ENCODE measurements around the gene NID1.

Gene NID1

DNA sequence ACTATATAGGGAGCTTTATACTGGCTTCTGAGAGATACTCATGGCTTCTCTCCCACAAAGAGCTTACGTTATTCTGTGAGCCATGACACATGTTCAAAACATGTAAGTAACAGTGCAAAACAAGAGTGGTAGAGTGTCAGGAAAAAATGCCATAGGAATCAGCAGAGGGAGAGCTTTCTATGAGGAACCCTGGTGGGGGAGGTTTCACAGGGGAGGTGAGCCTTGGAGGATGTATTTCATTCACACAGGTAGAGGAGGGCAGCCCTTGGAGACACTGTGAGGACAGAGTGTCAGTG is 125.5 kb downstream of the NID1 start:
- Histone ChIP-seq H3K36me3 (ENCODE audit: insufficient read depth, low read length) (no peaks in the 10 kb centered on the region), H3K4me1 (ENCODE audit: insufficient read depth, low read length) (peaks cover 13% of the 10 kb centered on the region), H3K27ac (ENCODE audit: low read depth, low read length) (no peak overlapping the region), H3K9me3 (ENCODE audit: low read length) (no peaks in the 10 kb centered on the region), H3K4me3 (ENCODE audit: low read depth in 1 of 2, low read length in 2 of 2) (no peak overlapping the region), H3K27me3 (ENCODE audit: control insufficient read depth in 1 of 2, insufficient read depth in 2 of 2, low read length in 2 of 2) (no peaks in the 10 kb centered on the region), H3K9ac (ENCODE audit: low read length) (no peak overlapping the region)

DNA sequence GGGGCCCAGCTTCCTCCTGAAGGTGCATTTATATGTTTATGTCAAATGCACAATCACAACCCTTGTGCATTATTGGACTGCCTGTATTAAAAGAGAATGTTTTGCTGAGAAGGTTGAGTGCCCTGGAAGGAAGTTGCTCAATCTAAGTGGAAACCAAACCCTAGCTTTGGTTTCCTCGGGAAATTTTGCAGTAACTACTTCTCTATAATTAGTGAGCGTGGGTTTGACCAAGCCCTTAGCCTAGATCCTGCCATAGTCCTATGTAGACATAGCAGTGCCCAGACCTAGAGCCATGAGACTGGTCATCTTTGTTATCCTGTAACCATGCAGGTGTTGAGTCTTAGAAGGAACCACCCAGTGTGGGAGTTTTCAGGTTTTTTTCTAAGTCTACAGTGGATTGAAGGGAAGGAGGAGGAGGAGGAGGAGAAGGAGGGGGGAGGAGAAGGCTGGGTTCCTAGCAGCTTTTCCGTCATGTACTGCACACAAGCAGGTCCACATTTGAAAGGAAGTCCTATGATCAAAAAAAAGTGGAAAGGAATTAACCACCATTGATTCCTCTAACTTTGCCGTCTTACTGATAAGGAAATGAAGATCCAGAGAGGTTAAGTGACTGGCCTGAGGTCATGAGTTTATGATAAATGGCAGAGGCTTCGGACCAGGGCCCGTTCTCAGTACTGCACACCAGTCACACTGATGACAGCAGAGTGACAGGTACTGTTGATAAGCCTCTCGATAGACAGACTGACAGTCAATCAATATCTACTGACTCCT is 126.0 kb downstream of the NID1 start:
- Histone ChIP-seq H3K9me3 (ENCODE audit: low read length) (no peaks in the 10 kb centered on the region), H3K9ac (ENCODE audit: low read length) (no peak overlapping the region), H3K4me3 (ENCODE audit: low read depth in 1 of 2, low read length in 2 of 2) (no peak overlapping the region), H3K4me1 (ENCODE audit: insufficient read depth, low read length) (peaks cover 13% of the 10 kb centered on the region), H3K27ac (ENCODE audit: low read depth, low read length) (no peak overlapping the region), H3K27me3 (ENCODE audit: control insufficient read depth in 1 of 2, insufficient read depth in 2 of 2, low read length in 2 of 2) (no peaks in the 10 kb centered on the region), H3K36me3 (ENCODE audit: insufficient read depth, low read length) (no peaks in the 10 kb centered on the region)

DNA sequence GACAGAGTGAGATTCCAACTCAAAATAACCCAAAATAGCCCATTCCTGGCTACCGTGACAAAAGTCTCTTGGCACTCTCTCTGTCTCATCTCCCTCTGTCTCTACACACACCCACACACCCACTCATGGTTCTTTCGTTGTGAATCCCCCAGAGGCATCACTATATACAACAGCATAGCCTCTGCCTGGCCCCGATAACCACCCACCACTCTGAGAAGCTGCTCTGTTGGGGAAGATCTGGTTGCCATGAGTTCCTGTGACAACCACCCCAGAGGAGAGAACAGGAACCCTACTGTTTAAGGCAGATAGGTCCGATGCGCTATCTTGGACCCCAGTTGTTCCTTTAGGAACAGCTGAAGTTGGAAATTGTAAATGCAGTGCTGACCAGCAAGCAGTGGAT is 127.8 kb downstream of the NID1 start:
- H3K4me3 ChIP-seq (ENCODE audit: low read depth in 1 of 2, low read length in 2 of 2) = no peak overlapping the region
- H3K9me3 ChIP-seq (ENCODE audit: low read length) = no peaks in the 10 kb centered on the region
- peaks cover 13% of the 10 kb centered on the region for H3K4me1 ChIP-seq (ENCODE audit: insufficient read depth, low read length)
- no peaks in the 10 kb centered on the region for H3K36me3 ChIP-seq (ENCODE audit: insufficient read depth, low read length)
- no peak overlapping the region for H3K9ac ChIP-seq (ENCODE audit: low read length)
- no peaks in the 10 kb centered on the region for H3K27me3 ChIP-seq (ENCODE audit: control insufficient read depth in 1 of 2, insufficient read depth in 2 of 2, low read length in 2 of 2)
- H3K27ac ChIP-seq (ENCODE audit: low read depth, low read length) = no peak overlapping the region

DNA sequence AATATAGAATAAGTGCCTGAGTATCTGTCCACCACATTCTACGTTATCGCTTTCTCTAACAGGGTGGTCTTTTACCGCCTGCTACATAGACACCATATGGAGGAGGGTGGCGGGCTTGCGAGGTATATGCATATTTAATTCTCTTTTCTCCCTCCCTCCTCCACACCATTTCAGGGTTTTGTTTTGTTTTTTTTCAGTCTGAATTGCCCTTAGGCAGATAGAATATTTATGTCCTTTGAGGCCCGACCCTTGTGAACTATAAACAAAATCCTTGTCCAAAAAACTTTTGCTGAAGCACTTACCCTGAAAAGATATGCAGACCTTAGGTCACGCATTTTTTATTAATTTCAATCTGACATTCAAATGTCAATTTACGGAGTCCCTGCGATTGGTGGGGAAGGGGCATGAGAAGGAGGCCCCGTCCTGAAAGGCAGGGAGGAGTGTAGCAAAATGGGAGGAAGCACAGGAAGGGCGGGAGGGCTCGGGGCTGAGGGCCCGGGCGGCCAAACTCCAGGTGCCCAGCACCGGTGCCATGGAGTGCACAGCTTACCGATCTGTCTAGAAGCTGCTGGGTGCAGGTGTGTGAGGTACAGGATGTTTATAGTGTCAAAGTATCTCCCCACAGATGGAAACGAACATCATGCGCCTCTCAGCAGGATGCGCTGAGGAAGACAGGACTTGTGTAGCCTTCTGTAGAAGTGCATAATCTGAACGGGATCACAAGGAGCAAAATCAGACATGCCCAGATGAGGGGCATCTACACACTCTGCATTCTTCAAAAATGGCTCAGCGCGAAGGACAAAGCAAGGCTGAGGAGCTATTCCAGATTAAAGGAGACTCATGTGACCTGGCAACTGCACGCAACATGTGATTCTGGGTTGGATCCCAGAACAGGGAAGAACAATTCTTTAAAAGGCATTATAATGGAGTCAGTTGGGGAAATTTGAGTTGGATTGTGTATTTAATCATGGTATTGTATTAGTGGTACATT is 129.4 kb downstream of the NID1 start:
- no peaks in the 10 kb centered on the region for H3K27me3 ChIP-seq (ENCODE audit: control insufficient read depth in 1 of 2, insufficient read depth in 2 of 2, low read length in 2 of 2)
- no peaks in the 10 kb centered on the region for H3K36me3 ChIP-seq (ENCODE audit: insufficient read depth, low read length)
- H3K9ac ChIP-seq (ENCODE audit: low read length) = no peak overlapping the region
- H3K4me3 ChIP-seq (ENCODE audit: low read depth in 1 of 2, low read length in 2 of 2) = no peak overlapping the region
- H3K27ac ChIP-seq (ENCODE audit: low read depth, low read length) = no peak overlapping the region
- H3K4me1 ChIP-seq (ENCODE audit: insufficient read depth, low read length) = peaks cover 13% of the 10 kb centered on the region
- H3K9me3 ChIP-seq (ENCODE audit: low read length) = no peaks in the 10 kb centered on the region

DNA sequence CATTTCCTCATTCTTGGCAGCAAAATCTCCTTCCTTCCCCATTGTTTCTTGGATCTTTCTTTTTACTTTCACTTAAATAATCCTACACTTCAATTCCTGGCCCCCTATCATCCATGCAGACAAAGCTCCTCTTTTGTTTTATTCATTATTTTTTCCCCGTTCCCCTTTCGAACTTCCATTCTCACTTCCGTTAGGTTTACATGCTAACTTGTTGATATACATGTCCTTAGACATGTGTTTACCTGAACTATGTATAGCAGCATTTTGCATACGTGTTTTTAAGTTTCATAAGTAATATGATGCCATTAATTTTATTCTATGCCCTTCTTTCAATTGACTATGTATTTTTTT is 131.1 kb downstream of the NID1 start:
- Histone ChIP-seq H3K27me3 (ENCODE audit: control insufficient read depth in 1 of 2, insufficient read depth in 2 of 2, low read length in 2 of 2) (no peaks in the 10 kb centered on the region), H3K27ac (ENCODE audit: low read depth, low read length) (no peak overlapping the region), H3K9me3 (ENCODE audit: low read length) (no peaks in the 10 kb centered on the region), H3K36me3 (ENCODE audit: insufficient read depth, low read length) (no peaks in the 10 kb centered on the region), H3K4me3 (ENCODE audit: low read depth in 1 of 2, low read length in 2 of 2) (no peak overlapping the region), H3K9ac (ENCODE audit: low read length) (no peak overlapping the region), H3K4me1 (ENCODE audit: insufficient read depth, low read length) (peaks cover 6% of the 10 kb centered on the region)

DNA sequence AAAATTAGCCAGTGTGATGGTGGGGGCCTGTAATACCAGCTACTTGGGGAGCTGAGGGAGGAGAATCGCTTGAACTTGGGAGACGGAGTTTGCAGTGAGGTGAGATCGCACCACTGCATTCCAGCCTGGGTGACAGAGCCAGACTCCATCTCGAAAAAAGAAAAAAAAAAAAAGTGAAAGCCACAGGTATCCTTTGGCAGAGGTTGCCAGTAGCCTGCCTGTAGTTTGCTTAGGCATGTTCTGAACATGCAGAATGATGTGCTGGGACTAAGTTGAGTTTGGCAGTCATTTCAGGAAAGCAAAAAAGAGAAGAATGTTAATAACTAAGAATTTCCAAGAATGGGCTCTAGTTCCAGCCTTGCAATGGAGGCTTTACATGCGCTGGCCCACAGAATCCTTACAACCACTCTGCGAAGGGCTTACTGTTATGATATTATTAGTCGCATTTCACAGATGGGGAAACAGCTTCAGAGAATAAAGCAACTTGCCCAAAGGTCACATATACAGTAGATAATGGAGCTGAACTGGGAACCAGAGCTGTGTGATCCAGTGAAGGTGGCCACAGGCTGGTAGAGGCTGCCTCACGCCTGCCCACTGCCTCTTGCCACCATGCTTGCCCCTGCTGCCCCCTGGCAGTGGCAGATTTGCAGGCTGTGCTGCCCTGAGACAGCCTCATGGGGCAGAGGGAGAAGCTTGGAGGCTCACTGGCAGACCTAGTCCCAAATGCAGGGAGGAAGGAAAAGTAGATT is 131.7 kb downstream of the NID1 start:
- H3K27me3 ChIP-seq (ENCODE audit: control insufficient read depth in 1 of 2, insufficient read depth in 2 of 2, low read length in 2 of 2) = no peaks in the 10 kb centered on the region

DNA sequence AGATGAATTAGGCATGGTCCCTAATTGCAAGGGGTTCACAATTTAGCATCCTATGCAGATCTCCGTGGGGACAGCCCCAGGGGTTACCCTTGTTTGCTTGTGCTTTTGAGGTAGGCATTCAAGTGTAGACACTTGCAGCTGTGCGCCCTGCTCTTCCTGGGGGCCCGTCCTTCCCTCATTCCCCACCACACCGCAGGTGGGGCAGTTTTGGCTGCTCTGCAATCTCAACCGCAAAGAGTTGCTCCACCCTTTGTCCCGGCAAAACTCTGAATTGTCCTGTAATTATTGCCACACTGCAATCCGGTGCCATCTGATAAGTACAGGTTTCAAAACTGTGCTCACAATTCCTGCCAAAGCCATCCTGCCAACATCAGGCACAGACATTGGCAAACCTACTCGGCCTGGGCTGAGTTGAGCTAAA is 132.8 kb downstream of the NID1 start:
- no peaks in the 10 kb centered on the region for H3K27me3 ChIP-seq (ENCODE audit: control insufficient read depth in 1 of 2, insufficient read depth in 2 of 2, low read length in 2 of 2)
- no peaks in the 10 kb centered on the region for H3K36me3 ChIP-seq (ENCODE audit: insufficient read depth, low read length)
- H3K4me3 ChIP-seq (ENCODE audit: low read depth in 1 of 2, low read length in 2 of 2) = no peak overlapping the region
- peaks cover 6% of the 10 kb centered on the region for H3K4me1 ChIP-seq (ENCODE audit: insufficient read depth, low read length)
- no peak overlapping the region for H3K27ac ChIP-seq (ENCODE audit: low read depth, low read length)
- H3K9ac ChIP-seq (ENCODE audit: low read length) = no peak overlapping the region
- no peaks in the 10 kb centered on the region for H3K9me3 ChIP-seq (ENCODE audit: low read length)

More for the DNA sequence above, 131.7 kb downstream of the NID1 start:
- H3K36me3 ChIP-seq (ENCODE audit: insufficient read depth, low read length) = no peaks in the 10 kb centered on the region
- peaks cover 6% of the 10 kb centered on the region for H3K4me1 ChIP-seq (ENCODE audit: insufficient read depth, low read length)
- H3K27ac ChIP-seq (ENCODE audit: low read depth, low read length) = no peak overlapping the region
- no peaks in the 10 kb centered on the region for H3K9me3 ChIP-seq (ENCODE audit: low read length)
- H3K9ac ChIP-seq (ENCODE audit: low read length) = no peak overlapping the region
- H3K4me3 ChIP-seq (ENCODE audit: low read depth in 1 of 2, low read length in 2 of 2) = no peak overlapping the region

DNA sequence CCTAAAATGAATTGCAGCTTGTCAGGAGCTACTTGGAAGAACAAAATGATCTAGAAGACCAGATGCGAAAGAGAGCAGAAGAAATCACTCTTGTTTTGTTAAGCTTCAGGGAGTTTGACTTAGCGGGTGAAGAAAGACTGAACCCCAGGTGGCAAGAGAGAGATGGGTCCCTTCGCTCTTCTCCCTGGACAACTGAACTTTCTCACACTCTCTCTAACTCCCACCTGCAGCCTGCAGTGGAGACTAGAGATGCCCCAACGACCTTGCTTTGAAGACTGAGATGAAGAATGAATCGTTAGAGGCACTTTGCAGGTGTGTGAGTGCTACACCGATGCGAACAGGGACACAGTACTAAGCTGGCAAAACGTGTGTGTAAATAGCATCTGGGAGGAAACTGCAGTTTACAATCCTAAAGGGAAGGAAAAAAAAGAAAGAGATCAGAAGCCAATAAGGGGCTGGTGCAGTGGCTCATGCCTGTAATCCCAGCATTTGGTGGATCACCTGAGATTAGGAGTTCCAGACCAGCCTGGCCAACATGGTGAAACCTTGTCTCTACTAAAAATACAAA is 133.6 kb downstream of the NID1 start:
- H3K4me1 ChIP-seq (ENCODE audit: insufficient read depth, low read length) = peaks cover 6% of the 10 kb centered on the region

DNA sequence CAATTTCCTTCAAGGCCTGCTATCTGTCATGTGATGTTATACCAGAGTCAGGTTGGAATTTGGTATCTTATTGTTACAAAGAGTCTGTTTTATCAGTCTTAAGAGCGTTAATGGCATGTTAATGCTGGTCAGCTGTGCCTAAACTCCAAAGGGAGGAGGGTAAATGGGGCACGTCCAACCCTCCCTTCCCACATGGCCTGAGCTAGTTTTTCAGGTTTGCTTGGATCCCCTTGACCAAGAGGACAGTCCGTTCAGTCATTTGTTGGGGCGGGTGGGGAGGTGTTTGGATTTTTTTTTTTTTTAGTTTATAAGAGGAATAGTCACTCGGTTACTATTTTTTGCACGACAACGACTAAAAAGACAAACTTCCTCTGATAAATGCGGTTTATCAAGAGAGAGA is 134.3 kb downstream of the NID1 start:
- H3K9me3 ChIP-seq (ENCODE audit: low read length) = no peaks in the 10 kb centered on the region
- no peaks in the 10 kb centered on the region for H3K27me3 ChIP-seq (ENCODE audit: control insufficient read depth in 1 of 2, insufficient read depth in 2 of 2, low read length in 2 of 2)
- H3K27ac ChIP-seq (ENCODE audit: low read depth, low read length) = no peak overlapping the region
- H3K4me1 ChIP-seq (ENCODE audit: insufficient read depth, low read length) = no peaks in the 10 kb centered on the region
- H3K9ac ChIP-seq (ENCODE audit: low read length) = no peak overlapping the region
- H3K36me3 ChIP-seq (ENCODE audit: insufficient read depth, low read length) = no peaks in the 10 kb centered on the region
- H3K4me3 ChIP-seq (ENCODE audit: low read depth in 1 of 2, low read length in 2 of 2) = no peak overlapping the region

More for the DNA sequence above, 133.6 kb downstream of the NID1 start:
- H3K9ac ChIP-seq (ENCODE audit: low read length) = no peak overlapping the region
- H3K27ac ChIP-seq (ENCODE audit: low read depth, low read length) = no peak overlapping the region
- H3K36me3 ChIP-seq (ENCODE audit: insufficient read depth, low read length) = no peaks in the 10 kb centered on the region
- H3K9me3 ChIP-seq (ENCODE audit: low read length) = no peaks in the 10 kb centered on the region
- H3K27me3 ChIP-seq (ENCODE audit: control insufficient read depth in 1 of 2, insufficient read depth in 2 of 2, low read length in 2 of 2) = no peaks in the 10 kb centered on the region
- H3K4me3 ChIP-seq (ENCODE audit: low read depth in 1 of 2, low read length in 2 of 2) = no peak overlapping the region

DNA sequence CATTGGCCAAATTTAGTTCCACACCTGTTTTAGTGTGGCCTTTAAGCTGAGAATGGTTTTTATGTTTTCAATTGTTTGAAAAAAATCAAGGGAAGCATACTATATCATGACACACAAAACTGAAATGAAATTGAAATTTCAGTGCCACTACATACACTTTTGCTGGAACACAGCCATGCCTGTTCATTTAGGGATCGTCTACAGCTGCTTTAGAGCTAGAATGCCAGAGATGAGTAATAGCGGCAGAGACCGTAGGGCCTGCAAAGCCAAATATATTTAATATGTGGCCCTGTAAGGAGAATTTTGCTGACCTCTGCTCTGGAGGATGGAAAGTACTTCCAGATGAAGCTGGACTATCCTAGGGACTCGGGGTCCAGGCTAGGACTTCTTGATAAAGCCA is 135.7 kb downstream of the NID1 start:
- H3K4me3 ChIP-seq (ENCODE audit: low read depth in 1 of 2, low read length in 2 of 2) = no peak overlapping the region
- H3K27ac ChIP-seq (ENCODE audit: low read depth, low read length) = no peak overlapping the region

DNA sequence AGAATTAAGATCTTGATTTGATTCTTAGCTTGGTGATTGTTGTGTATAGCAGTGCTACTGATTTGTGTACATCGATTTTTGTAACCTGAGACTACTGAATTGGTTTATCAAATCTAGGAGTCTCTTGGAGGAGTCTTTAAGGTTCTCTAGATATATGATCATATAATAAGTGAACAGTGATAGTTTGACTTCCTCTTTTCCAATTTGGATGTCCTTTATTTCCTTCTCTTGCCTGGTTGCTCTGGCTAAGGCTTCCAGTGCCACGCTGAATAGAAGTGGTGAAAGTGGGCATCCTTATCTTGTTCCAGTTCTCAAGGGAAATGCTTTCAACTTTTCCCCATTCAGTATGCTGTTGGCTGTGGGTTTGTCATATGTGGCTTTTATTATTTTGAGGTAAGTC is 136.7 kb downstream of the NID1 start:
- Histone ChIP-seq H3K36me3 (ENCODE audit: insufficient read depth, low read length) (no peaks in the 10 kb centered on the region), H3K9me3 (ENCODE audit: low read length) (no peaks in the 10 kb centered on the region), H3K9ac (ENCODE audit: low read length) (no peak overlapping the region), H3K27ac (ENCODE audit: low read depth, low read length) (no peak overlapping the region), H3K27me3 (ENCODE audit: control insufficient read depth in 1 of 2, insufficient read depth in 2 of 2, low read length in 2 of 2) (no peaks in the 10 kb centered on the region), H3K4me3 (ENCODE audit: low read depth in 1 of 2, low read length in 2 of 2) (no peak overlapping the region), H3K4me1 (ENCODE audit: insufficient read depth, low read length) (peaks cover 5% of the 10 kb centered on the region)

More for the DNA sequence above, 135.7 kb downstream of the NID1 start:
- H3K9me3 ChIP-seq (ENCODE audit: low read length) = no peaks in the 10 kb centered on the region
- no peak overlapping the region for H3K9ac ChIP-seq (ENCODE audit: low read length)
- H3K27me3 ChIP-seq (ENCODE audit: control insufficient read depth in 1 of 2, insufficient read depth in 2 of 2, low read length in 2 of 2) = no peaks in the 10 kb centered on the region
- no peaks in the 10 kb centered on the region for H3K4me1 ChIP-seq (ENCODE audit: insufficient read depth, low read length)
- no peaks in the 10 kb centered on the region for H3K36me3 ChIP-seq (ENCODE audit: insufficient read depth, low read length)
